HL-60 (cell line): Measurements from ENCODE around the gene TRAPPC12.

Experiments used
- CTCF ChIP-seq: IDR thresholded peaks from one replicate; pipeline ENCODE4 v1.5.1; 2011; ENCODE audit warnings: low read length, control low read depth, inconsistent platforms; ENCODE audit not compliant: insufficient read depth
- GABPA ChIP-seq: IDR thresholded peaks from 2 replicates; pipeline ENCODE4 v1.6.1; 2012; ENCODE audit warnings: low read depth
- POLR2AphosphoS5 ChIP-seq: IDR thresholded peaks from 2 replicates; pipeline ENCODE4 v1.6.1; 2012; ENCODE audit warnings: low read depth
- REST ChIP-seq: IDR thresholded peaks from 2 replicates; pipeline ENCODE4 v1.6.1; 2012; ENCODE audit warnings: low read depth; ENCODE audit not compliant: insufficient replicate concordance
- SPI1 ChIP-seq: IDR thresholded peaks from 2 replicates; pipeline ENCODE4 v1.6.1; 2012; ENCODE audit warnings: low read depth, mild to moderate bottlenecking, borderline replicate concordance

GRCh38 chr2:3403587-3404334, 24.3 kb downstream of the TRAPPC12 start:
- TF ChIP-seq POLR2AphosphoS5 (no peak), GABPA (no peak), CTCF (no peak), REST (no peak), SPI1 (no peak)
